Stimulated activated CD4-positive, alpha-beta T cell treated with anti-CD3 and anti-CD28 coated beads, Interleukin-1b, Interleukin-23, amount 100 ng/mL, for 48 hours (primary cell): ENCODE data around the gene CEMIP2.
"Not testable (repeated sequence)": the region's sequence is repeated elsewhere in the genome, so short reads cannot be mapped to it uniquely, and the experiment has no call there.

Experiments
- DNase-seq: peaks from one replicate; pipeline ENCODE4 v3.0.0-alpha.2; 2020

Gene CEMIP2

DNA sequence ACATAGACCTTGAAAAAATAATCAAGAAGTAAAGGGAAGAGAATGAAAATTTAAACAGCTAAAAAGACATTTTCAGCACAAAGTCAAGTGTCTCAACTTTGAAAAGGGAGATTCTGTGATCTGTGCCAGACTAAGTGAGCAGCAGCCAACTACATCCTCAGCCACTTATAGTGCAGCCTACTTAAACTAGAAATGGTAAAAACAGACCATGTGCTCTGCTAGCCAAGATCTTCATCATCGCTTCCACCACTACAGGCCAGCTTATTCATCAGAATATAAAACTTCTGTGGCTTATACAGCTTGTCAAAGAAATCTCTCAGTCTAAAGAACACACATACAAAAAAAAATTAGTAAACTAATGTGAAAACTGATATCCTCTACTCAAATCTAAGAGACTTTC, 63.5 kb downstream of the CEMIP2 start:
- DNase-seq = no peak

DNA sequence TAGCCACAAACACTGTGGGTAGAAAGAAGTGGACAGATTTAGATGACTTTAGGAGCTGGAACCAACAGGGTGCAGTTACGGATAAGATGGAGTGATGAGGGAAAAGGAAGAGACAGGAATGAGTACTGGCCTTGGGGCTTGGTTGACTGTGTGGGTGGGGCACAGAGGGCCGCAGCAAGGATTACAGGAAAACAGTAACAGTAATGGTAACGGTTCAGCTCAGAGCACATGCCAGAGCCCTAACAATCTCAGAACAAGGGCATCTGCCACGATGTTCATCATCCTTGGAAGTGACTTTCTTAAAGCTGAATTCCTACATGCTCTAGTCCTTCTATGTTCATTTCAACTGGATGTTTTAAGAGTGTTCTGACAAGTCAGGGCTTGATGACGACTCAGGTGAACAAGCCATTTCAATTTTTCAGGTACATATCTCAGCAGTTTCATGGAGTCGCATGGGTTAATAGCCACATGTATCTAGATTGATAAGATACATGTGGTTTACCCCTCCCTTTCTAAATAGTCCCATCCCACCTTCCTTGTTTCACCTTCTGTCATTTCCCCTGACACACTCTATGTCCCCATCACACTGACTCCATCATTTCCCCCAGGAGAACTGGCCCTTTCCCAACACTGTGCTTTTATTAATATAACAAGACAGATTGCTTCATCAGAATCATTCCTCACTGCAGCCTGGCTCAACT, 65.0 kb downstream of the CEMIP2 start:
- DNase-seq = no peak

DNA sequence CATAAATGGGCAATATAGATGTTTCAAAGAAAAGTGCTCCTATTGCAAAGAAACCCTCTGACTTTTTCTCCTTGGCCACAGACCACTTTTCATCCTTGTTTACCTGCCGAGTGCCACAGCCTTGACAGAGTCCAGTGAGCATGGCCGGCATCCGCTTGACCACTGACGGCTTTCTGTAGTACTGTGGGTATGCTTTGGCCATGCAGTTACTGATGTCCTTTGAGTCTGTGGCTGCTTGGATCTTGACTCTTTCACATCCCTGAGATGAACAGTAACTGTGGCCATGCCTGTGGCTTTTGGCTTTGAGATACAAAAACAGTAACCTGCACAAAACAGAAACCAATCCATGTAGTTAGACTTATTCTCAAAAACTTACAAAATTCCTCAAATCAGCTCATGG, 70.4 kb downstream of the CEMIP2 start:
- no peak for DNase-seq

DNA sequence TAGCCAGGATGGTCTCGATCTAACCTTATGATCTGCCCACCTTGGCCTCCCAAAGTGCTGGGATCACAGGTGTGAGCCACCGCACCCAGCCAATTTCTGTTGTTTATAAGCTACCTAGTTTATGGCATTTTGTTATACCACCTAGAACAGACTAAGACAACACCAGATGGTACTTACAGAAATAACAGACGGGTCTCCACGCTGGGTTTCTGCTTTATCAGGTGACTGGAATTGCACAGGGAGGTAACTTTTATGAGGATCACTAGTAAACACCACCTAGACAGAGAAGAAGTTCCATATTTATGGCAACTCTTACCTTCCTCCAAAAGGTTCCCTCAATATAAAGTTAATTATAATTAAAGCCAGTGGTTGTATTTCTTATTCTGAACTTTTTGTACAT, 74.0 kb downstream of the CEMIP2 start:
- DNase-seq = no peak

DNA sequence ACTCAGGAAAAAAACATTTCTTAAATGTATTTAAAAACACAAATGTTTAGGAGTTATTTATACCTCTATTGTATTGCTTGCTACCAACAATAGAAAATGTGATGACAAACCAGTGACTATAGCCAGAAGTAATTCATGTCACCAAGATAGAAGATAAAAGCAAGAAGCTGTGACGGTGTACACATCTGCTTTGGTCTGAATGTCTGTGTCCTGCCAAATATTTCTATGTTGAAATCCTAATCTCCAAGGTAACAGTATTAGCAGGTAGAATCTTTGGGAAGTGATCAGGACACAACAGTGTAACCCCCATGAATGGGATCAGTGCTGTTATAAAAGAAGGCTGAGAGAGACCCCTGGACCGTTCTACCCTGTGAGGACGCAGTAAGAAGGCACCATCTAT, 74.7 kb downstream of the CEMIP2 start:
- no peak for DNase-seq

DNA sequence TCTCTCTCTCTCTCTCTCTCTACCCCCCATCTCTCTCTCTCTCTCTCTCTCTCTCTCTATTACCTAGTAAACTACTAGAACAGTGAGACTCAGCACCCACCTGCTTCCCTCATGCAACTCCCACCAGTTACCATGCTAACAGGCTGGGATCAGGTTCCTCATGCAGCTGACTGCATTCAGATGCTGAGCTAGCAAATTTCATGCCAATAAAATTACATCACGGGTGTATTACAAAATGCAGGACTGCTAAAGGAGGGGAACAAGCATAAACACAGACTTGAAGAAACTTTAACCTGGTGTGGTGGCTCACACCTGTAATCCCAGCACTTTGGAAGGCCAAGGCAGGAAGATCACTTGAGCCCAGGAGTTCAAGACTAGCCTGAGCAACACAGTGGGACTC, 76.0 kb downstream of the CEMIP2 start:
- DNase-seq = no peak

DNA sequence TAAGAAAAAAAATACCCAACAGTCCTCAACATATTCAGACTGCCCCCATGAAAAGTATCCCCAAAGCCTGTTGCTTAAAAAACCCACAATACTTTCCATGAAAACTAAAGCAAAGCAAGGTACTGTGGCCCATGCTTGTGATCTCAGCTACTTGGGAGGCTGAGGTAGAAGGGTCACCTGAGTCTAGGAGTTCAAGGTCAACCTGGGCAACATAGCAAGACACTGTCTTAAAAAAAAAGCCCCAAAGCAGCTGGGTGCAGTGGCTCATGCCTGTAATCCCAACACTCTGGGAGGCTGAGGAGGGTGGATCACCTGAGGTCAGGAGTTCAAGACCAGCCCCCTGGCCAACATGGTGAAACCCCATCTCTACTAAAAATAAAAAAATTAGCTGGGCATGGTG, 76.7 kb downstream of the CEMIP2 start:
- DNase-seq = not testable (repeated sequence)

DNA sequence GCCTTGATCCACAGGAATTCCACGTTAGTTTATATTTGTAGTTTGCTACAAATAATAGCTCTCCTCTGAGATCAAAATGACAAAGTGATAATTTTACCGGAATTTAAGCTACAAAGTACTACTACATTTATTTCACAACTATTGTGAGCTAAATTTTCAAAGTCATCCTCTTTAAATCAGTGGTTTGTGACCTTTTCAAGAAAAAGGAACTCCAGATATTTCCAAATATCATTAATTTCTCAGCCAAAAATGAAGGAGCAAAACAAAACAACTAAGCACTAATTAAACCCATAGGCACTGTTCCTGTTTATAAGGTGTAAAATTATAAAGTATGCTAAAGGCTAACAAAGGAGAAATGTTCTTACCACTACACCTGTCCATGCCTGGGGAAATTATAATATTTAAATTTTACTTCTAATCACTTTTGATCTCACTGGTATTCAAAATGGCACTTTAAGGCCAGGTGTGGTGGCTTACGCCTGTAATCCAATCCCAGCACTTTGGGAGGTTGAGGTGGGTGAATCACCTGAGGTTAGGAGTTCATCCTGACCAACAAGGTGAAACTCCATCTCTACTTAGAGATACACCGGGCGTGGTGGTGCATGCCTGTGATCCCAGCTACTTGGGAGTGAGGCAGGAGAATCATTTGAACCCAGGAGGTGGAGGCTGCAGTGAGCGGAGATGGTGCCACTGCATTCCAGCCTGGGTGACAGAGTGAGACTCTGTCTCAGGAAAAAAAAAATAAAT, 77.5 kb downstream of the CEMIP2 start:
- no peak for DNase-seq

DNA sequence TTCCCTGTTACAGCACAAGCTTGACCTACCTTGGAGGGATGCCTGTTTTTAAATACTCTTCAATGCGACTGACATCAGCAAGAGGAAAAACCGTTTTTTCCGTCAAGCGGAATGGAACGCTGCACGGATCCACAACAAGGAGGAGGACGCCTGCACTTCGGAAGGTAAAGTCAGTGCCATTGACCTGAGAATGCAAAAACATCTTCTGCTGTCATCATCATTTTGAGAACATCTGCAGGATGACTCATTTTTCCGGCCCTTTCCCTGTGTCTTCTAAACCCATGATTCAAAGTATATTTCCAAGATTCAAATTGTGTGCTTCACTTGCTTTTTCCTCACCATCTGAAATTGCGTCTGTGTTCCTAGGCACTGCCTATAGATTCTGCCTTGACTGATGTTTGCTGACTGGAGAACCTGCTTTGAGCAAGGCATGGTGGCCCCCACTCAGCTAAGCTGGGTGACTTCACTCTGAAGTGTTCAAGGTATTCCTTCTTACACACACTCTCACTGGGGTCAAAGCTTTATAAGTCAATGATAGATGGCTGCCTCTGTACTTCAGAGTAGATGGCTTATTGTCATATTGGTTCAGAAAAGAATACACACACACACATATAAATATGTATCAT, 78.1 kb downstream of the CEMIP2 start:
- DNase-seq = no peak

DNA sequence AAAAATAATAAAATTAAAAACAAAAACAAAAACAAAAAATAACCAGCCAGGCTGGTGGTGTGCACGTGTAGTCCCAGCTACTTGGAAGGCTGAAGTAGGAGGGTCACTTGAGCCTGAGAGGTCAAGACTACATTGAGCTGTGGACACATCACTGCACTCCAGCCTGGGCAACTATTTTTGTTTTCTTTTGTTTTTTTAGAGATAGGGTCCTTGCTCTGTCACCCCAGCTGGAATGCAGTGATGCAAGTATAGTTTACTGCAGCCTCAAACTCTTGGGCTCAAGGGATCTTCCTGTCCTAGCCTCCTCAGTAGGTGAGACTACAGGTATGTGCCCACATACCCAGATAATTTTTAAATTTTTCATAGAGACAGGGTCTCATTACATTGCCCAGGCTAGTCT, 80.6 kb downstream of the CEMIP2 start:
- no peak for DNase-seq

DNA sequence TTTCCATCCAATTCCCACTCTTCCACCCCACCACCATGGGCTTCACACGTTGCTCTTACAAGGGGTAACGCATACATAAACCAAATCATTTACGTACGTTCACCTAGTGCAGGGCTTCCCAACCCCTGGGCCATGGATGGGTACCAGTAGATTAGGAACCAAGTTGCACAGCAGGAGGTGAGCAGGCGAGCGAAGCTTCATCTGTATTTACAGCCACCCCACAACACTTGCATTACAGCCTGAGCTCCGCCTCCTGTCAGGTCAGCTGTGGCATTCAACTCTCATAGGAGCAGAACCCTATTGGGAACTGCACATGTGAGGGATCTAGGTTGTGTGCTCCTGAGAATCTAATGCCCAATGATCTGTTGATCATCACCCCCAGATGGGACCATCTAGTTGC, 82.3 kb downstream of the CEMIP2 start:
- DNase-seq = no peak

DNA sequence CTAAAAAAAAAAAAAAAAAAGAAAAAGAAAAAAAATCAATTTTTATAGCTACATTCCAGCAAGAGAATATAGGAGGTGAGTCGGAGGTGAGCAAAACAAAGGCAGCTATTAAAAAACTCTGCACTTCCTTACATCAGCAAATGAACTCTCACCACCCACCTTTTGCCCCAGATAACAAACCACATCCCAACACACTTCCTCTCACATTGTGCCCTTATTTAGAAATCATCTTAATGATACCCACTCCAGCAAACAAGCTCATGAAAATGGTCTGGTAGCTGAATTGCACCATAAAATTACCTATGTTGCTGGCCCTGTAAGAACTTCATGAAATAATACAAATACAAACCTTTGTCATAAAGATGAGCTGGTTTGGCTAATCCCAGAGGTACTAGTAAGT, 82.9 kb downstream of the CEMIP2 start:
- DNase-seq = no peak

DNA sequence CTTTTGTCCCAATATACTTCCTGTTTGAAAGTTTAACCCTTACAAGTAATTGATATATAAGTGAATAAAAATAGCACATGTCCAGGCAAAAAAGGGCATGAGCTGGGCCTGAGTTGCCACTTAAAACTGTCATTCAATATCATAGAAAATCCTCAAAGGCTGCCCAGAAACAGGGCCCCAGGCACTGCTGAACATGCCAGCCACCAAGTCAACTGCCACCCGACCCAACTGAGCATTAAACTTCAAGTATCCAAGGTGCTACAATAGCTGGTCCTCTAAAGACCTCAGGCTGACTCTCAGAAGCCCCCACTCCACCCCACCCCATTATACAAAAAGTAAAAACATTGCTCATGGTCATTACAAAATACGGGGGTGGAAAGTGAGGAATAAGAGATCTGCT, 83.7 kb downstream of the CEMIP2 start:
- DNase-seq = no peak

DNA sequence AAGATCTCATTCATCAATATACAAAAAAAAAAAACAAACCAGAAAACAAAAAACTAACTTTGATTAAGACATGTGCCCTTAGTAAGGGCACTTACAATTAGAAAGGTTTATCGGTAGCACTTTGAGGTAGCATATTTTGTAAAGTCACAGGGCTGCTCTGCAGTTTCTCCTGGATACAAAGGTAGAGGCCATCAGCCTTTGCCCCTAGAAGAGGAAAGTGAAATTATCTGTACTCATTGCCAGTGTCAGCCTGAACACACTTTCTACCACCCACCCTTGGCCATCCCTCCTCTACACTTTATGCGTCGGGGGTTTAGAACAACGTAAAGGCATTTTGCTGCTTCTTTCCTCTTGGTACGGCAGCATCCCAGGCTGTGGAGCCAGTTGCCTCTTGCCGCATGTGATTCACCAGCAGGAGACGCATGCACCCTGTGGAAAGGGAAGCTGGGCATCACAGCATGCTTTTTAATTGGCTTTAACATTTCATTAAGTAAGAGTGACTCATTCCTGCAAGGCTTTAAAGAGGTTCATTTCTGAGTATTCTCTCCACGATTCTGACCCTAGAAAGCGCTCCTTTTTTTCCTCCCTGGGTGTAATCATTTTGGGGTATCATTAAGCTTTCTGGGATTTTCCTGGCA, 84.6 kb downstream of the CEMIP2 start:
- no peak for DNase-seq

DNA sequence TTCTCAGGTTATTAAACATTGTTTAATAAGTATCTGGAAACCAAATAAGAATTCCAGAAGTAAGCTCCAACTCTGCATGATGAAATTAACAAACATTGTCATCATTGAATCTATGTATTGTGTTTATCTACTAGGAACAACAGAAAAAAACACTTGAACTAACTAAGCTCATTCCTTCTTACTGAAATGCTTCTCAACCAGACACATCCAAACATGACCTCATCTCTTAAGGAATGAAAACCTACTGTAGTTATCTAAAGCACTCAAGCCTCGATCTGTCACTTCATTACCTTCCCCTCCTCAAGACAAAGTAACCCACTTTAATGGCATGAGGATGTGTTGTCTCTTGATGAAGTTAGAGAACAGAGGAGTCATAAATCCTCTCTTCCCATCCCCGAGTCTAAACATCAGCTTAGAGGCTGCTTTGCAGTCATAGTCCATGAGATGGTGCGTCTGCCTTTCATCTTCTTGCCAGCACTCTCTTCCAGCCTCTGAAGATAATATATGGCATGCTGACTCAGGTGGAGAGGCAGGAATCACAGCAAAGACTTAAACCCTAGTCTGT, 86.5 kb downstream of the CEMIP2 start:
- DNase-seq = no peak

DNA sequence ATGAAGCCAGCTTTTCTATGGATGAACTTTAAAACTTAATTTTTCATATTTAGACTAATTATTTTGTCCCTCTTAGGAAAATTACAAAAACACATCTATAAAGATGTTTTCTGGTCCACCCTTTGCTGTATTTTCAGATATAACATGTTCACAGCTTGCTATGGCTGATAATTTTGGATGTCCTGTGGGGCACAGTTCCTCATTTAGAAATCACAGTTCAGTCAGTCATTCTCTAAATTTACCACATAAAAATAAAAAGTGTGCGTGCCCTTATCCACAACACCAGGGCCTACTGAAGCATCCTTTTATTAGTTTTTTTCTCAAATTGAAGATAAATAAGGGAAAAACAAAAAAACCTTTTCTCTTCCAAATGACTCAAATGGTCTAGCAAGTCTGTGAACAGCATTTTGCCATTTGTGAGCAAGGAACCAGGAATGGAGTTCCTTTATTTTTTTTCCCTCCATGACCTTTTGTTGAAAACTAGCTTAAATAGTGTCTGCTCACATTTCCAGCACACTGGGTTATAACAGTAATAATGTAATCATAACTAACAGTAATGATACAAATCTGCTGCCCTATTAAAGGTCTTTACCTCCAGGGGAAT, 87.1 kb downstream of the CEMIP2 start:
- no peak for DNase-seq

DNA sequence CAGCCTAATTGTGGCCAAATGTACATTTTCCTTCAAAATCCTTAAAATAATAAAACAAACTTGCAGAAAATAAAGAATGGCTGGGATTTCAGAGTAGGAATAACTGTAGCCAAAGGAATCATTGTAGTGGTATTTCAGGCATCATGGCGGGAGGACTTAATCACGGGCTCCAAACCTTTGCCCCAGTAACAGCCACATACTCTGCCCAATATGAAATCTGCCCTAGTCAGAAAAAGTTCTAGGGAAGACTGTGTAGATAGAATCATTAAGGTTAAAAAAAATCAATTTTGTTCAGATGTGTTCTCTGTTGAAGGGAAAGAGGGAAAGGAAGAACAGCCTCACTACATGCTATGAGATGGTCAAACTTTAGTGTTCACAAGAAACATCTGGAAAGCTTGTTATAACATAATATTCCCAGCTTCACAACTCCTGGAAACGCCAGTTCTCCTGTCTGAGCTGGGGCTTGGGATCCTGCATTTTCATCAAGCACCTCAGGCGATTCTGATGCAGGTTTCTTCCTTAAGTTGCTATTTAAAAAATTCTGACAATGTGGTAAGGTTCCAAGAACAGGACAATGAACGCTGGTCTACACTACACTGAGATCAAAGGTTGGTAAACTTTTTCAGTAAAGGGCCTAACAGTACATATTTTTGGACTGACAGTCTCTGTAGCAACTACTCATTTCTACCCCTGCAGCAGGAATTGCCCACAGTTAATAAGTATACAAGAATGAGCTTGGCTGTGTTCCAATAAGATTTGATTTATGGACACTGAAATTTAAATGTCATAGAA, 87.9 kb downstream of the CEMIP2 start:
- no peak for DNase-seq

DNA sequence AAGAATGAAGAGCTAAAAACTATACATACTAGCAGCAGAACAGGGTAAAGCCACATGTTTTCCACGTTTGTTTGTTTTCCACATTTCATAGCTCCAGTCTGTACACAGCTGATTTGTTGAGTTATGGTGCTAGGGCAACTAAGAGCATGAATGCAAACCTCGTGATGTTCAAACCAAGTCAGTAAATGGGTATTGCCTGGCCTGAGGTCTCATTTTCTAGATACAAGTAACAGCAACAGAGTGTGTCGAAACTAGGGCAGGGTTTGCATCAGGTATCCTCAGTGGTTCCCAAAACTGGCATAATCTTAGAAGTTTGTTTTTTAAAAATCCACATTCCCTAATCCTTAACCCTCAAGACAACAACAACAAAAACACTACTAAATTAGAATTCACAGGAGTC, 89.3 kb downstream of the CEMIP2 start:
- no peak for DNase-seq

DNA sequence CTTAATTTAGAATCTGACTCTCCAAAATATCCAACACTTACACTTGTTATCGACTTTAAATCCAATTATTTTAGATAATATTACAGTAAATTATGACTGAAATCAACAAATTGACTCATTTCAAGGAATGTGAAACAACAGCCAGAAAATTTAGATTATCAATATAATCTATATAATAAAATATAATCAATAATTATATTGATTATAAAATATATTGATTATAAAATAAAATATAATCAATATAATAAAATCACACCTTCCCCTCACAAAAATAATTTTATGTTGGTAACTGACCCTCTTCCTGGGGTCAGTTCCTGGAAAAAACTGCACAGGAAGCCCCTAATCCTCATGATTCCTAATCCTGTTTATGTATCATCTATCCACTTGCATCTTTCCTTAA, 91.1 kb downstream of the CEMIP2 start:
- no peak for DNase-seq

DNA sequence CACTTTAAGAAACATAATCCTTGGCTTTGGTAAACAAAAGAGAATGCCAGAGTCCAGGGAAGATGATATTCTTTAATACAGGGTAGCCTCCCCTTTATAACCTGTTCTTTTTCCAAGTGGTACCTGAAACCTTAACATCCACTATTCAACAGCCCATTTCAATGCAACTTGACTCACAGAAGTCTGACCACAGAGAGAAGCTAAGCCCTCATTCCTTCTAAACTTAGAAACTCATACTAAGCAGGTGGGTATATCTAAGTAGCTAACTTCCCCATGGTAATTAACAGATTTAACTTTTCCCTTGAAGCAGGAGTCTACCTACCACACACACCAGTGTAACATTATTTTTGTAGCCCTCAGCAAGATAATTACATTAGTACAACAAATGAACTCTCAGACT, 91.9 kb downstream of the CEMIP2 start:
- no peak for DNase-seq

DNA sequence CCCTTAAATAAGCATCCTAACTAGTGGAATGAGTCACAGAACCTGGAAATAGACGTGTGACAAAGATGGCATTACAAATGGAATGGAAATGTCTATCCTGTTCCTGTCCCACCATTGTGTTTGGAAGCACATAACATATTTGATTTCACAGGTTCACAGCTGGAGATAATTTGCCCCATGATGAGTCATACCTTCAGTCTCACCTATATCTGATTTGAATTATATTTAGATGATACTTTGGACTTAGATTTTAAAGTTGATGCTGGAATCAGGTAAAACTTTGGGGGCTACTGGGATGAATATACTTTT, 92.5 kb downstream of the CEMIP2 start:
- no peak for DNase-seq

DNA sequence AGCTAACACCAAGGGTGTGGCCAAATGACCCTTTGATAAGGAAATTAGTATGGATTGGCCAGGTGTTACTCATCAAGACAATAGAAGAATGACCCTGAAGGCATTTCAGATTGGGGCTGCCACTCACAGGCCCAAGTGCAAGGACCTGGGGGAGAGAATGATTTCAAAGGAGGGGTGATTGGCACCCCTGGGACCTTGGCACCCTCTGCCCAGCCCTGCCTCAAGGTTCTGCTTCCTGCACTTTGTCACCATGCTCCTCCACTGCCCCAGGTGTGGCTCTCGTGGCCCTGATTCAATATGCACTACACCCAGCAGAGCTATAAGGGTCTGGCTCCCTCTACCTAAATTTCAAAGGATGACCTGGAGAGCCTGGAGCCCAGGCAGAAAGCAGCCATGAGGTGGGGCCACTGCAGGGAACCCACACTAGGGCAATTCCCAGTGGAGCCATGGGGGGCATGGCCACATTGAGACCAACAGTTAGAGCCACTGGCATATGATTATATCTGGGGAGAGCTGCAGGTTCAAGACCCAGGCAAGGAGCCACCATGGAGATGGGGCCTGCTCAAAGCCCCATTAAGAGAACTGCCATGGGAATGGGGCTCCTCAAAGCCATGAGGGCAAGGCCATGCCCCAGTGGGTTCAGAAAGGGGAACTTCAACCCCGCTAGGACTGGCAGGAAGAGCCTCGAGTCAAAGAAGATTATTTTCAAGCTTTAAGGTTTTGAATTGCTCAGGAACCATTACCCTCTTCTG, 93.0 kb downstream of the CEMIP2 start:
- no peak for DNase-seq
